Duodenal mucosa (tissue), 2 donors: ENCODE data around the gene CHD5.

Source experiments
- H3K27ac ChIP-seq: one replicate; pipeline ENCODE4 v1.7.0; 2013; ENCODE audit warnings: low read depth, low read length
- H3K27me3 ChIP-seq, 2 donors: one replicate each; pipeline ENCODE4 v1.7.0; 2013; ENCODE audit warnings: low read length in 2 of 2, control low read depth in 1 of 2; ENCODE audit not compliant: insufficient read depth in 2 of 2, control insufficient read depth in 1 of 2
- H3K36me3 ChIP-seq, 2 donors: one replicate each; pipeline ENCODE4 v1.7.0; 2013; ENCODE audit warnings: low read length in 2 of 2, control low read depth in 1 of 2; ENCODE audit not compliant: insufficient read depth in 2 of 2, control insufficient read depth in 1 of 2
- H3K4me1 ChIP-seq, 2 donors: one replicate each; pipeline ENCODE4 v1.7.0; 2013; ENCODE audit warnings: low read length in 2 of 2, control low read depth in 1 of 2; ENCODE audit not compliant: insufficient read depth in 2 of 2, control insufficient read depth in 1 of 2
- H3K4me3 ChIP-seq, 2 donors: one replicate each; pipeline ENCODE4 v1.7.0; 2013; ENCODE audit warnings: low read length in 2 of 2, low read depth in 1 of 2
- H3K9ac ChIP-seq, 2 donors: one replicate each; pipeline ENCODE4 v1.7.0; 2013; ENCODE audit warnings: low read length in 2 of 2, low read depth in 1 of 2
- H3K9me3 ChIP-seq, 2 donors: one replicate each; pipeline ENCODE4 v1.7.0; 2013; ENCODE audit warnings: low read length in 2 of 2, control low read depth in 1 of 2; ENCODE audit not compliant: control insufficient read depth in 1 of 2

The CHD5 gene

GRCh38 chr1:6096243-6097116 is 83.6 kb downstream of the CHD5 start:
- Histone ChIP-seq H3K9ac (no peak overlapping the region), H3K36me3 (no peaks in the 10 kb centered on the region), H3K4me1 (no peaks in the 10 kb centered on the region)

GRCh38 chr1:6095511-6096242 is 84.4 kb downstream of the CHD5 start:
- Histone ChIP-seq H3K9me3 (no peaks in the 10 kb centered on the region), H3K27me3 (no peaks in the 10 kb centered on the region), H3K9ac (no peak overlapping the region), H3K27ac (no peak overlapping the region), H3K36me3 (no peaks in the 10 kb centered on the region), H3K4me1 (no peaks in the 10 kb centered on the region), H3K4me3 (no peak overlapping the region)

More at GRCh38 chr1:6096243-6097116, 83.6 kb downstream of the CHD5 start:
- H3K27ac ChIP-seq, result no peak overlapping the region
- H3K4me3 ChIP-seq, result no peak overlapping the region
- no peaks in the 10 kb centered on the region for H3K9me3 ChIP-seq
- no peaks in the 10 kb centered on the region for H3K27me3 ChIP-seq

GRCh38 chr1:6094801-6095505 is 85.2 kb downstream of the CHD5 start:
- no peaks in the 10 kb centered on the region for H3K27me3 ChIP-seq
- H3K4me3 ChIP-seq, result no peak overlapping the region
- H3K9me3 ChIP-seq, result no peaks in the 10 kb centered on the region
- no peak overlapping the region for H3K9ac ChIP-seq
- H3K4me1 ChIP-seq, result no peaks in the 10 kb centered on the region
- no peak overlapping the region for H3K27ac ChIP-seq
- no peaks in the 10 kb centered on the region for H3K36me3 ChIP-seq

DNA sequence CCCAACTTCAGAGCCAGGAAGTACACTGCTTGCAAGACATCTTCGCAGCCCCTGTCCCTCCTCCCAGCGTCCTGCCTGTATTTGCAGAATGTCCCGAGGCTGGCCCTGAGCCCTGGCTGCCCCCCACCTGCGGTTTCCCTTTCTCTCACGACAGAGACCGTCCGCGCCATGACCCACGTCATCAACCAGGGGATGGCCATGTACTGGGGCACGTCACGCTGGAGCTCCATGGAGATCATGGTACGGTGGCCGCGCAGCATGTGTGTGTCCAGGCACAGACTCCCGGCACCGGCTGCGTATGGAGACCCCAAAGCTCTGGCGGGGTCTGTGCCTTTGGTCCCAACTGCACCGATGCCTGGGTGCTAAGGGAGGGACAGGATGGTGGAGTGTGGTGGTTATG is 85.9 kb downstream of the CHD5 start:
- Histone ChIP-seq H3K9me3 (no peaks in the 10 kb centered on the region), H3K36me3 (no peaks in the 10 kb centered on the region), H3K27ac (no peak overlapping the region), H3K9ac (no peak overlapping the region), H3K27me3 (no peaks in the 10 kb centered on the region), H3K4me1 (no peaks in the 10 kb centered on the region), H3K4me3 (no peak overlapping the region)

- no peak overlapping the region for H3K27ac ChIP-seq
- no peaks in the 10 kb centered on the region for H3K36me3 ChIP-seq
- no peak overlapping the region for H3K9ac ChIP-seq
- no peaks in the 10 kb centered on the region for H3K9me3 ChIP-seq
- no peak overlapping the region for H3K4me3 ChIP-seq
- no peaks in the 10 kb centered on the region for H3K27me3 ChIP-seq
- H3K4me1 ChIP-seq, result no peaks in the 10 kb centered on the region
Measured at GRCh38 chr1:6093611-6094010, 86.5 kb downstream of the CHD5 start.

DNA sequence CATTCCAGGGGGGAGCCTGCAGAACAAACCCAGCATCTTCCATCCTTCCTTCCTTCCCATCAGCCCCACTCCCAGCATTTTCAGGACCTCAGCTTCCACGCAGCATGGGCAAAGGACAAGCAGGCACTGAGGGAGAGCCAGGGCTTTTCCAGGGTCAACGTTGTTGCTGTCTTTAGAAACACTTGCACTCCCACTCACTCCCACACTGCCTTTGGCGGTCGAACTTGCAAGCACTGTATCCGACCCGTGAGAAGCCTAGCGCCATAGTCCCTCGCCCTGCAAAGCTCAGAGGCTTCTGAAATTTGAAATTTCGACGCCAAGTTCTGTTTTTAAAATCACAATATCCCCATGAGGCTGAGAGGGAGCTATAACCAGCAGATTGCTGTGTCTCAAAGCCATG is 87.0 kb downstream of the CHD5 start:
- Histone ChIP-seq H3K27me3 (no peaks in the 10 kb centered on the region), H3K4me1 (no peaks in the 10 kb centered on the region), H3K27ac (no peak overlapping the region), H3K9ac (no peak overlapping the region), H3K36me3 (no peaks in the 10 kb centered on the region), H3K9me3 (no peaks in the 10 kb centered on the region), H3K4me3 (no peak overlapping the region)

- Histone ChIP-seq H3K27me3 (no peaks in the 10 kb centered on the region), H3K9me3 (no peaks in the 10 kb centered on the region), H3K4me1 (no peaks in the 10 kb centered on the region), H3K36me3 (no peaks in the 10 kb centered on the region), H3K4me3 (no peak overlapping the region), H3K9ac (no peak overlapping the region), H3K27ac (no peak overlapping the region)
Measured at GRCh38 chr1:6092211-6092610, 87.9 kb downstream of the CHD5 start.

DNA sequence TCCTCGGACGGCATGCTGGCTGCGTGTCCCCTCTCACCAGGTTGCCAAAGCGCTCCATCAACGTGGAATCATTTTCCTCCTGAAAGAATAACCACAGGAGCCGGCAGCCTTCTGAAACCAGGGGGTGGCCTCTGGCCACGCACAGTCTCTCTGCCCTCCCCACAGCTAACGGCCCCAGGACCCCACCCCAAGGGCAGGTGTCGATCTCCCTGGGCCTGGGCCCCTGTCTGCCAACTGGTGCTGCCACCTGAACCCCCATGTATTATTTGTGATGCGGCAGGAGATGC is 88.4 kb downstream of the CHD5 start:
- no peaks in the 10 kb centered on the region for H3K27me3 ChIP-seq
- no peaks in the 10 kb centered on the region for H3K4me1 ChIP-seq
- no peak overlapping the region for H3K27ac ChIP-seq
- H3K36me3 ChIP-seq, result no peaks in the 10 kb centered on the region
- no peaks in the 10 kb centered on the region for H3K9me3 ChIP-seq
- H3K4me3 ChIP-seq, result no peak overlapping the region
- no peak overlapping the region for H3K9ac ChIP-seq

- no peak overlapping the region for H3K9ac ChIP-seq
- H3K36me3 ChIP-seq, result no peaks in the 10 kb centered on the region
- no peaks in the 10 kb centered on the region for H3K4me1 ChIP-seq
- no peak overlapping the region for H3K27ac ChIP-seq
- no peaks in the 10 kb centered on the region for H3K9me3 ChIP-seq
- H3K27me3 ChIP-seq, result no peaks in the 10 kb centered on the region
- no peak overlapping the region for H3K4me3 ChIP-seq
Measured at GRCh38 chr1:6090996-6091822, 88.9 kb downstream of the CHD5 start.
